ENCODE data around the gene FAM3D.

The FAM3D gene

GRCh38 chr3:58625196-58625824, 41.3 kb downstream of the FAM3D start:
- no peak for DNase-seq

GRCh38 chr3:58624550-58624949, 42.0 kb downstream of the FAM3D start:
- DNase-seq, result no peak

DNA sequence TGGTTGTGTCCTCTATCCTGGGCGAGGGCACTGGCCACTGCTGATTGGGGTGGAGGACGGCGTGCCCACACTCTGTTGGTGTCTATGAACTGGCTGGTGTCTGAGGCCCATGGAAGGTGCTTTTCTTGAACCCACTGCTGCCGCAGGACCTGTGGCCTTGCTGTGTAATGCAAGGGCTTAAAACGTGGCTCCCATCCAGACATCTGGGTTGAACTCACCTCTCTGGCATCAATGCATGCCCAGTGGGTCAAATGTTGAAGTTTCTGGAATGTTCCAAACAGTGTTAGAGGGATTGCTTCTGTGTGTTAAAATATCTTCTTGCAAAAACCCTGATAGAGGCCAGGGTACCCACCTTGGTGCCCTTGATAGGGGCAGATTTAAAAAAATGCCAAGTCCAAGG, 42.6 kb downstream of the FAM3D start:
- DNase-seq, result no peak

DNA sequence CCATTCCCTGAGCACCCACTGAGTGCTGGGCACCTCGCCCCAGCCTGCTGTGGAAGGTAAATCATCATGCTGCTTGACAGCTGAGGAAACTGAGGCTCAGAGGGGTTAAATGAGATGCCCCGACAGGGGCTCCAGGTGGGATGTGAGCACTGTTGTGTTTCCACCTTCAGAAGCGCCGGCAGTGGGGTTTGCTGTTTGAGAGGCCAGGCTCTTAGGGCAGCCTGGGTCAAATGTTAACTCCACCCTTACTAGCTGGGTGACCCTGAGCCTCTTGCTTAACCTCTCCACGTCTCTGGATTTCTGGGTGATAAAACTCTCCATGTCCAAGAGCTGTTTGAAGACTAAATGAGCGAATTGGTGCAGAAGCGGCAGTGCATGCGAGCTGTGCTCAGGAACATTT, 43.1 kb downstream of the FAM3D start:
- DNase-seq, result no peak

GRCh38 chr3:58622892-58623291, 43.7 kb downstream of the FAM3D start:
- no peak for DNase-seq

- DNase-seq, result no peak
Measured at GRCh38 chr3:58622436-58622835, 44.1 kb downstream of the FAM3D start.

- no peak for DNase-seq
Measured at GRCh38 chr3:58621086-58621830, 45.3 kb downstream of the FAM3D start.

GRCh38 chr3:58620421-58620820, 46.2 kb downstream of the FAM3D start:
- no peak for DNase-seq

DNA sequence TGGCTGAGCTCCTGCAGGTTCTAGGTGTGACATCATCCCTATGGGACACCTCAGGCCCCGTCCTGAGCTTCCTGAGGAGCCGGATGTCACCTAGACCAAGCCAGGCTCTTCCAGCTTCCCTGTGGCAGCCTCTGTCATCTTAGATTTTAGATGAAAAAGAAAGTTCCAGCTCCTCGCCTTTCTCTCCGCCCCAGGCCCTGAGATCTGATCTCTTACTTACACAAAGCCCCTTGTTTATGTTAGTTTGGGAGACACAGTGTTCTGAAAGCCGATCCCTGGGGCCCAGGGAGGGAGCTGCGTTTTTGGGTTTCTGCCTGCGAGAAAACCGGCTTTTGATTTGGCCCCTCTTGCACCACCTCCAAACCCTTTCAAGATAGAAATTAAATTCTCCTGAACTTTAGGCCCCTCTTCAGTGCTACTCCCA, 49.2 kb downstream of the FAM3D start:
- DNase-seq, result no peak

GRCh38 chr3:58613236-58614132, 53.1 kb downstream of the FAM3D start:
- DNase-seq, result no peak

DNA sequence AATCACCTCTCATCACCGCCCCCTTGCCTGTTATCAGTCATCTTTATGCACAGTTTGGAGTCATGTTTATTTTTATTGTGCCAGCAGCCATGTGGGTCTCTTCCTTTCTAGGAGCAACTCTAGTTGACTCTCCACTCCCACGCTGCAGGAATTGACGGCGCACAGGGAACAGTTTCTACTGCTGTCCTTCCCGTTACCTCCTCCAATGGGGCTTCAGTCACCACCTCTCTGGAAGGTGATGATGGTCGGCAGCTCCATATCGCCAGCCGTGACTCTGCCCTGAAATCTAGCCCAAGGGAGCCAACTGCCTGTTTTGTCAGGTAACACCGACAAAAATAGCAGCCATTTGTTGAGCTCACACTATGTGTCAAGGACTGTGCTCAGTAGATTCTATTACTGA, 53.7 kb downstream of the FAM3D start:
- DNase-seq, result no peak

- DNase-seq, result no peak
Measured at GRCh38 chr3:58609990-58610389, 56.6 kb downstream of the FAM3D start.

- DNase-seq, result no peak
Measured at GRCh38 chr3:58608648-58609047, 57.9 kb downstream of the FAM3D start.

DNA sequence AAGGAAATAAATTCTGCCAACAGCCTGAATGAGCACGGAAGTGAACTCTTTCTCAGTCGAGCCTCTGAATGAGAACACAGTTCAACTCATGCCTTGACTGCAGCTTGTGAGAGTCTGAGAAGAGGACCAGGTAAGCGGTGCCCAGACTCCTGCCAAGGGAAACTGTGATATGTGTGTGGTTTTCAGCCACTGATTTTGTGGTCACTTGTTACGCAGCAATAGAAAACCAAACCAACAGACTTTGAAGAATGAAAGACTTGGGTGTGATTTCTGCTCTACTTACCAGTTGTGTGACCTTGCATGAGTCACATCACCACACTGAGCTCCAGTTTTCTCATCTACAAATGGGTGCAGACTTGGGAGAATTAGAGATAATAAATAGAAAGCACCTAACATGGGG, 58.8 kb downstream of the FAM3D start:
- DNase-seq, result no peak

- no peak for DNase-seq
Measured at GRCh38 chr3:58606693-58607092, 59.9 kb downstream of the FAM3D start.

GRCh38 chr3:58604031-58604430, 62.5 kb downstream of the FAM3D start:
- DNase-seq, result no peak

- no peak for DNase-seq
Measured at GRCh38 chr3:58603606-58604005, 63.0 kb downstream of the FAM3D start.

DNA sequence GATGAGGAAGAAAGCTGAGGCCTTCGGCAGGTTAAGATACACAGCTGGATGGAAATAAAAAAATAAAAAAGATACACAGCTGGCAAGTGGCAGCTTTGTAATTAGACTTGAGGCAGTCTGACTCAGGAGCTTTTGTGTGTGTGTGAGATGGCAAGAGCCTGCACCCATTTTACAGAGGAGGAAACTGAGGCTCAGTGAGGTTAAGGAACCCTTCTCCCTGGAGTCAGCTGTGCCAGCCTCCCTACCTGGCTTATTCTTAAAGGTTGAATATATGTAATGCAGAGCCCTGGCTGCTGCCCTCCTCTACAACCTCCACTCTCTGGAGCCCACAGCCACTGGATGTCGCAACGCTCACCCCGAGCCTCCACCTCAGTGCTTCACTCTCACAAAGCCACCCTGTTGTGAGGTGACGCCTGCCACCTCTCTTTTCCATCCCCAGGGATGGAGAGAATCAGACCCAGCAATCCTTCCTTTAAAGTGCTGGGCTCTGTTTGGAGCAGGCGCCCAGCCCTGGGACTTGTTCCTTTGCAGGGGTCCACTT, 68.7 kb downstream of the FAM3D start:
- DNase-seq, result no peak

GRCh38 chr3:58596834-58597518, 69.6 kb downstream of the FAM3D start:
- DNase-seq, result no peak

DNA sequence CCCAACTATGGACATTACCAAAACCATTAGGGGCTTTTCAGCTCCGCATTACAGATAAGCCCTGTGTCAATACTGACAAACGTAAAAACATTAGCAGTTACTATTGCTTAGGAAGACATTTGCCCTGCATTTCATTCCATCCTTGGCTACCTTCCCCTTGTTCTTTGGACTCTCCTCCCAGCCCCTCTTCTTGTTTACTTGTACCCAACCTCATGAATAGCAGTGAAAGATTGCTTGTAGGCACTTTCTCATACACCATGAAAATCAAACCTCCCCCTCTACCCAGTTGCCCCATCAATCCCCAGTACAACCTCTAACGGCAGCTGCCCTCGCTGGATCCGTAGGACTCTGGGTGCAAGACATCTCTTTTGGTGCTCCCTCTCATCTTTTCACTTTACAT, 72.5 kb downstream of the FAM3D start:
- no peak for DNase-seq

- DNase-seq, result no peak
Measured at GRCh38 chr3:58591517-58592510, 74.8 kb downstream of the FAM3D start.

Data from MV-4-11 (cell line).